OCI-LY3 (cell line): ENCODE data around the gene PTTG2.

Source experiments
- CTCF ChIP-seq: fragments of 200-600, 300-600 bp; sonication (generic); IDR thresholded peaks from 2 replicates; pipeline ENCODE4 v1.5.1; 2014; ENCODE audit warnings: antibody characterized with exemption, low read length, low read depth
- EZH2phosphoT487 ChIP-seq: fragments of 200-600 bp; shearing (Covaris generic); IDR thresholded peaks from 2 replicates; pipeline ENCODE4 v1.6.1; 2018; ENCODE audit warnings: antibody characterized with exemption, mixed run types, low read depth

DNA sequence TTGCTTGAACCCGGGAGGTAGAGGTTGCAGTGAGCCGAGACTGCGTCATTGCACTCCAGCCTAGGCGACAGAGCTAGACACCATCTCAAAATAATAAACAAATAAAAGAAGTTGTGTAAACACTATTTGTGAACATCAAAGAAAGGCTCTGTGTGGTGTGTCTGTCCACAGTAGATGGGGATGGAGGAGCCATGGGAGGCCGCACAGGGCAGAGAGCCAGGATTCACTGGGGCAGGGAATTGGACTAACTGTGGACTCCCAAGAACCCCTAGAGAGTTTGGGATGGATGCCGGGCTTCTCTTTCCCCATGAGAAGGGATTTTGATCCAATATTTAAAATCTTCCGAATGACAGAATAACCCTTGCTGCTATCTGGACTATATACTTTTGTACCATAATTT is 42.8 kb upstream of the PTTG2 start:
- TF ChIP-seq CTCF, result no peak
- TF ChIP-seq EZH2phosphoT487, result no peak
